SJCRH30 (cell line): ENCODE data around the gene RPSA. TPM values are rescaled to one million over a fixed set of nuclear protein-coding genes. Genes with fewer than 3 reads are reported as not detected.
"Not testable (repeated sequence)": the region's sequence is repeated elsewhere in the genome, so short reads cannot be mapped to it uniquely, and the experiment has no call there.

Source experiments
- DNase-seq, 2 experiments: peaks; one replicate each; pipeline ENCODE4 v3.0.0-alpha.2; 2015 to 2020
- H3K27ac ChIP-seq: fragments of 250-450 bp; sonication (Bioruptor Pico); 2 replicates; pipeline ENCODE4 v1.5.1; 2020; ENCODE audit warnings: mild to moderate bottlenecking, moderate library complexity
- H3K27me3 ChIP-seq: fragments of 250-450 bp; sonication (Bioruptor Pico); 2 replicates; pipeline ENCODE4 v1.5.1; 2020; ENCODE audit warnings: mild to moderate bottlenecking, moderate library complexity
- H3K36me3 ChIP-seq: fragments of 250-450 bp; sonication (Bioruptor Pico); 2 replicates; pipeline ENCODE4 v1.5.1; 2020; ENCODE audit warnings: mild to moderate bottlenecking, moderate library complexity
- H3K4me1 ChIP-seq: fragments of 250-450 bp; sonication (Bioruptor Pico); 2 replicates; pipeline ENCODE4 v1.5.1; 2020; ENCODE audit warnings: mild to moderate bottlenecking, moderate library complexity
- H3K4me3 ChIP-seq: fragments of 250-450 bp; sonication (Bioruptor Pico); 2 replicates; pipeline ENCODE4 v1.5.1; 2020; ENCODE audit warnings: mild to moderate bottlenecking, moderate library complexity
- H3K9me3 ChIP-seq: fragments of 250-450 bp; sonication (Bioruptor Pico); replicated peaks from 2 replicates; pipeline ENCODE4 v1.5.1; 2020; ENCODE audit warnings: mild to moderate bottlenecking, moderate library complexity
- total RNA-seq: library from RNA; depleted of rRNA; stranded (reverse); fragments of >200 nt; shearing (Covaris generic); gene quantifications from 2 replicates; pipeline ENCODE4 v1.2.3, GENCODE V29; 2014; rRNA removed

RPSA gene
- total RNA-seq, 1 experiment from 2014 or later: 1,936 TPM

DNA sequence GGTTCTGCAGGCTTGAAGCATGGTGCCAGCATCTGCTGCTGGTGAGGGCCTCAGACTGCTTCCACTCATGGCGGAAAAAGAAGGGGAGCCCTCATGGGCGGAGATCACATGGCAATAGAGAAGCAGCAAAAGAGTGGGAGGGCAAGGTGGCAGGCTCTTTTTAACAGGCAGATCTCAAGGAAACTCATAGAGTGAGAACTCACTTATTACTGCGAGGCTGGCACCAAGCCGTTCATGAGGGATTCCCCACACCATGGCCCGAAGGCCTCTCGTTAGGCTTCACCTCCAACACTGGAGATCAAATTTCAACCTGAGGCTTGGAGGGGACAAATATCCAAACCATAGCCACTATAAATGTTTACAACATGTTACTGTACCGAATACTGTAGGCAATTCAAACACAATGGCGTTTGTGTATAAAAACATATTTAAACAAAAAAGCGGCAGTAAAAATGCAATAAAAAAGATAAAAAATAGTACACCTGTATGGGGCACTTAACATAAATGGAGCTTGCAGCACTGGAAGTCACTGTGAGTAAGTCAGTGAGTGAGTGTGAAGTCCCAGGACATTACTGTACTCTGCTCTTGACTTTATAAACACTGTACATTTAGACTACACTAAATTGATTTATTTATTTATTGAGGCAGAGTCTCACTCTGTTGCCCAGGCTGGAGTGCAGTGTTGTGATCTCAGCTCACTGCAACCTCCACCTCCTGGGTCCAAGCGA, 42.1 kb downstream of the RPSA start:
- Histone ChIP-seq H3K4me3 (no peak overlapping the region), H3K9me3 (no peaks in the 10 kb centered on the region), H3K27me3 (no peaks in the 10 kb centered on the region), H3K36me3 (no peaks in the 10 kb centered on the region), H3K4me1 (no peaks in the 10 kb centered on the region), H3K27ac (no peak overlapping the region)
- no peak for DNase-seq

DNA sequence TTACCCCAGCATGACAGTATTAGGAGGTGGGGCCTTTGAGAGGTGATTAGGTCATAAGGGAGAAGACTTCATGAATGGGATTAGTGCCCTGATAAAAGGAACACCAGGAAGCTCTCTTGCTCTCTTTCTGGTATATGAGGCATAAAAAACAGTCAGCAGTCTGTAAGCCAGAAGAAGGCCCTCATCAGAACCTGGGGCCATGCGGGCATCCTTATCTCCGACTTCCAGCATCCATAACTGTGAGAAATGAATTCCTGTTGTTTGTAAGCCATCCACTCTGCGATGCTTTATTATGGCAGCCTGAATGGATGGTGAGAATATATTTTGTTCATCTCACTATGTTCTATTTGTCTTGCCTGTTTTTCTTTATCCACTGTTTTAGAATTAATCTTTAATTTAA, 43.3 kb downstream of the RPSA start:
- H3K4me3 ChIP-seq: no peak overlapping the region
- no peak for DNase-seq
- H3K27ac ChIP-seq: no peak overlapping the region
- H3K9me3 ChIP-seq: no peaks in the 10 kb centered on the region
- H3K4me1 ChIP-seq: no peaks in the 10 kb centered on the region
- H3K27me3 ChIP-seq: no peaks in the 10 kb centered on the region
- no peaks in the 10 kb centered on the region for H3K36me3 ChIP-seq

DNA sequence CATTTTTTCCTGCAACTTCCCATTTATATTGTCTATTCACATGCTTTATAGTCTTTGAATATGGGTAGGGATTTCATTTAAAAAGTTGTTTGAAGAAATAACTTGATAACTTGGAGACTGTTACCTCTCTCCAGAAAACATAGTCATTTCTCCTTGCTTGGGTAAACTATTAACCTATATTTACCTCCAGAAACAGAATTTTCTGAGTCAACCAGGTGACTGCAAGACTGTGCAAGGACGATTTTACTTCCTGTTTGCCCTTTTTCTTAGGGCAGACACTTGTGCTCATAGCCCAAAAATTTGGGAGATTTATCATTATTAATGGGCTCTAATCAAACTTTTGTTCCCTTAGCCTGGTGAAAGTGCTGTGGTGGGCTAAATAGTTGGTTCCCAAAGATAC, 46.6 kb downstream of the RPSA start:
- DNase-seq: no peak
- H3K4me3 ChIP-seq: no peak overlapping the region
- H3K9me3 ChIP-seq: no peaks in the 10 kb centered on the region
- H3K4me1 ChIP-seq: no peaks in the 10 kb centered on the region
- no peaks in the 10 kb centered on the region for H3K27me3 ChIP-seq
- H3K36me3 ChIP-seq: no peaks in the 10 kb centered on the region
- H3K27ac ChIP-seq: no peak overlapping the region

DNA sequence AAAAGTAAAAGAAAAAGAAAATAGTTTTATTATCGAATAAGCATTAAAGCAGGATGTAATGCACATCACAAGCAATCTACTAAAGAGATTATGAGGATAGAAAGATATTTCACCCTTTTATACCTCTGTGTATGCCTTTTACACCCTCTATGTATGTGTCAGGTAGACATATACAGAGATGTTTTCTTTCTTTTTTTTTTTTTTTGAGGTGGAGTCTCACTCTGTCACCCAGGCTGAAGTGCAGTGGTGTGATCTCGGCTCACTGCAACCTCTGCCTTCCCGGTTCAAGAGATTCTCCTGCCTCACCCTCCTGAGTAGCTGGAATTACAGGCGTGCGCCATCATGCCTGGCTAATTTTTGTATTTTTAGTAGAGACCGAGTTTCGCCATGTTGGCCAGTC, 47.4 kb downstream of the RPSA start:
- H3K27ac ChIP-seq, H3K9me3 ChIP-seq, H3K27me3 ChIP-seq, H3K4me1 ChIP-seq, DNase-seq, H3K36me3 ChIP-seq, H3K4me3 ChIP-seq: not testable (repeated sequence)

DNA sequence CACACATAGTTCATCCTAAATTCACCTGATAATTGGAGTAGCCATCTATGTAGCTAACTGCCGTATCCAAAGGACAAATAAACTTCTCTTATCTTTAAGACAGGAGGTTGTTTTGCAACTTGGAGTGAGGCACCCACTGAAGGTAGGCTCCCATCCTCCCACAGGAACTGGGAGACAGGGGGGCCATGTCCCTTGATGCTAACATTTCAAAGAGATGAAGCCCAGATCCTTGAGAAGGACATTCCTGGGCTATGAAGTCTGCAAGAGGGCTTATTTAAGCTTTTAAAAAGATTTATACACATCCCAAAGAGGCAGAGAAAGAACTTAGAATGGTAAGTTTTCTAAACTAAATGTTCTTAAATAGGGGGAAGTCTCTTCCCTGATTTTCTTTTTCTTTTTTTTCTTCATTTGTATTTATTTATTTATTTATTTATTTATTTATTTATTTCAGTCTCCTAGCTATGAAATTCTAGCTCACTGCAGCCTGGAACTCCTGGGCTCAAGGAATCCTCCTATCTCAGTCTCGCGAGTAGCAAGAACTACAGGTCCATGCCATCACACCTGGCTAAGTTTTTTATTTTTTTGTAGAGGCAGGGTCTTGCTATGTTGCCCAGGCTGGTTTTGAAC, 48.2 kb downstream of the RPSA start:
- no peaks in the 10 kb centered on the region for H3K27me3 ChIP-seq
- no peaks in the 10 kb centered on the region for H3K9me3 ChIP-seq
- H3K4me1 ChIP-seq: no peaks in the 10 kb centered on the region
- H3K27ac ChIP-seq: no peak overlapping the region
- no peak overlapping the region for H3K4me3 ChIP-seq
- no peak for DNase-seq
- no peaks in the 10 kb centered on the region for H3K36me3 ChIP-seq

DNA sequence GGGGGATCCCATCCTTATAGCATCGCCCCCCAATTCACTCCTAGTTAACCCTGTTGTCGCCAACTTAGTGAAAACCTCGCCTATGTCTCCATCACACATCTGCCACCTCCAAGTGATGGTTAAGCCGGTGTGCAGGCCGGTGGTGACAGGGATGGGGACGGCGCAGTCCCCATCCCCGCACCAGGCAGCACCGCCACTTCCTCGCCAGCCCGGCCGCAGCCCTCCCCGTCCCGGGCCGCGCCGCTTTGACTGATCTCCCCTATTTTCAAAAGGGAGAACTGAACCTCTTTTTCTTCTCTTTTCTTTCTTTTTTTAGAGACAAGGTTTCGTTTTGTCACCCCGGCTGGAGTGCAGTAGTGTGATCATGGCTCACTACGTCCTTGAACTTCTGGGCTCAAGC, 49.6 kb downstream of the RPSA start:
- H3K4me3 ChIP-seq: no peak overlapping the region
- H3K27ac ChIP-seq: no peak overlapping the region
- DNase-seq: no peak
- no peaks in the 10 kb centered on the region for H3K9me3 ChIP-seq
- H3K36me3 ChIP-seq: no peaks in the 10 kb centered on the region
- no peaks in the 10 kb centered on the region for H3K27me3 ChIP-seq
- H3K4me1 ChIP-seq: 0 out of 2 replicates have a peak, but pooled peaks cover 3% of the 10 kb centered on the region

DNA sequence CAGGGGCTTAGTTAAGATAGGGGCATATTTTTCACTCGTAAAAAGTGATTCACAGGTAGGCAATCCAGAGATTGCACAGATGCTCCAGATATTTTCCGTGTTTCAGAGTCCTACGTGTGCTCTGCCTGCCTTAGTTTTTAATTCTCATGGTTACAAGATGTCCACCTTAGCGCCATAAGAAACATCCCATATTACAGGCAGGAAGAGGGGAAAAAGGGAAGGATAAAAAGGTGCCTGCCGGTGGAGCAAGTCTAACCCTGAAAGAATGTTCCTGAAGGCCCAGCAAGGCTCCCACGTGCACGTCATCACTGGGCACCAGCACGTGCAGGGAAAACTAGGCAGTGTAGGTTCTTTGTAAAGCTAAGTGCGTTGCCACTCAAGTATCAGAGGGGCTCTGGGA, 50.8 kb downstream of the RPSA start:
- H3K4me3 ChIP-seq: no peak overlapping the region

DNA sequence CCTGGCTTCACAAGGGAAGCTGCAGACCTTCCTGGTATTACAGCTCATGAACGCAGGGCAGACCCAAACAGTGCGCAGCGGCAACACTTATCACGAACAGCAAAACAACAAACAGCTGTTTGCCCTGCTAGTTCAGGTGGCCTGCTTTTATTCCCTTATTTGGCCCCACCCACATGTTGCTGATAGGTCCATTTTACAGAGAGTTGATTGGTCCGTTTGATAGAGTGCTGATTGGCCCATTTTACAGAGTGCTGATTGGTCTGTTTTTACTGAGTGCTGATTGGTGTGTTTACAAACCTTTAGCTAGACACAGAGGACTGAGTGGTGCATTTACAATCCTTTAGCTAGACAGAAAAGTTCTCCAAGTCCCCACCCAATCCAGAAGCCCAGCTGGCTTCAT, 52.1 kb downstream of the RPSA start:
- H3K9me3 ChIP-seq, H3K4me1 ChIP-seq, H3K36me3 ChIP-seq, H3K4me3 ChIP-seq, H3K27ac ChIP-seq, H3K27me3 ChIP-seq: not testable (repeated sequence)
- DNase-seq: peak in 1 of 2 experiments; percentile 2

More for the DNA sequence above, 50.8 kb downstream of the RPSA start:
- Histone ChIP-seq H3K27ac (no peak overlapping the region), H3K9me3 (no peaks in the 10 kb centered on the region), H3K4me1 (0 out of 2 replicates have a peak, but pooled peaks cover 3% of the 10 kb centered on the region), H3K36me3 (no peaks in the 10 kb centered on the region), H3K27me3 (no peaks in the 10 kb centered on the region)
- DNase-seq: no peak

DNA sequence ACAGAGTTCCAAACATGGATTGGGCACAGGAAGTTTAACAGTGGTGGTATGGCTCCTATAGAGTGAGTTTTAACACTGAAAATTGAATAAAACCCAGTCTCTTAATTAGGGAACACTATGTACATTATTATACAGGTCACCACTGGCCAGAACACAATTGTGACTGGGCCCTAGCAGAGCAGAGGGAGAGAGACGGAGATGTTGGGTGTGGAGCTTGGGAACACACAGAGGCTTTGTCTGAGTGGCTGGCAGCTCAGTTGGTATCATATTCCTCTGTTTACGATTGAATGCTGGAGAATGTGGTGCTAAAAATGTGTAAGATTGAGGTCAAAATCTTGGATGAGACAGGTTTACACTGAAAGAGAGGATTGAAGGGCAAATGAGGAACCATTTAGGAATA, 54.2 kb downstream of the RPSA start:
- no peaks in the 10 kb centered on the region for H3K9me3 ChIP-seq
- H3K4me3 ChIP-seq: no peak overlapping the region
- DNase-seq: peak; percentile 14 to 59
- 0 out of 2 replicates have a peak, but pooled peaks cover 3% of the 10 kb centered on the region for H3K4me1 ChIP-seq
- H3K27me3 ChIP-seq: no peaks in the 10 kb centered on the region
- H3K36me3 ChIP-seq: no peaks in the 10 kb centered on the region
- H3K27ac ChIP-seq: no peak overlapping the region

Other genes with a start within 250 kb of the RPSA start
- gene XIRP1, start 214.1 kb upstream of the RPSA start, total RNA-seq: 0.61 and 0.91 TPM in 2 replicates
- gene CX3CR1, start 126.7 kb upstream of the RPSA start, total RNA-seq: not detected in 2 replicates
- gene CCR8, start 77.0 kb upstream of the RPSA start, total RNA-seq: not detected in 2 replicates
- 29.9 and 31.4 TPM in 2 replicates for gene SLC25A38, start 23.4 kb upstream of the RPSA start, total RNA-seq
- 0.04 TPM in 1 of 2 replicates, not detected in the other for gene MOBP, start 61.0 kb downstream of the RPSA start, total RNA-seq